B cell (primary cell): ENCODE results near the gene AHNAK.

ENCODE experiments used
- EZH2 ChIP-seq: IDR thresholded peaks from 2 replicates; pipeline ENCODE4 v1.6.1; 2012; ENCODE audit warnings: borderline replicate concordance, low read depth, mild to moderate bottlenecking, moderate library complexity, low read length; ENCODE audit not compliant: insufficient read depth, poor library complexity, severe bottlenecking
- TF ChIP-seq, protein P1 (sequence below): fragments of 200-600 bp; IDR thresholded peaks from one replicate; pipeline ENCODE4 v1.8.0; 2022; ENCODE audit warnings: antibody characterized with exemption, mild to moderate bottlenecking

DNA sequence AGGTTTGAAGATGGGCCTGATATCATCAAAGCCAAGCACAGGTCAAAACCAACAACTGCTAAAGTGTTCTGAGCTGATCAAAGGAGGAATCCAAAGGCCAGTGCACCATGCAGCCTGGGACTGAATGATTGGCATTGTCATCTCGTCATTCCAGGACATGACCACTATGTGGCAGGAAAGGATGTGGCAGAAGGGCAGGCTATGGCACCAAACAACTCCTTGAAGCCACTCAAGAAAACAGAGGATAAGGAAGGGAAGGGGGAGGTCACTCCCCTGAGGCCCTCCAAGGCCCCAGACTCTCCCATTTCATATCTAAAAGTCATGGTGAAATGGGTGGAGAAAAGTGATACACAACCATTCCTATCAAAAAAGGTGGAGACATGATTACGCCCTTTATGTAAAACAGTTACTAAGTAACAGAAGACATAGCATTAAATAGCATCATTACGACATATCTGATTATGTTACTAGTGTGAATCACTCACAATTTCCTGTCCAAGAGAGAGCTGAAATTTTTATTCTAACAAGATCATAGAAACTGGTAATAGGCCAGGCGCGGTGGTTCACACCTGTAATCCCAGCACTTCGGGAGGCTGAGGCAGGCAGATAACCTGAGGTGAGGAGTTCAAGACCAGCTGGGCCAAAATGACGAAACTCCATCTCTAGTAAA, 49.3 kb downstream of the AHNAK start:
- TF ChIP-seq, protein P1, sequence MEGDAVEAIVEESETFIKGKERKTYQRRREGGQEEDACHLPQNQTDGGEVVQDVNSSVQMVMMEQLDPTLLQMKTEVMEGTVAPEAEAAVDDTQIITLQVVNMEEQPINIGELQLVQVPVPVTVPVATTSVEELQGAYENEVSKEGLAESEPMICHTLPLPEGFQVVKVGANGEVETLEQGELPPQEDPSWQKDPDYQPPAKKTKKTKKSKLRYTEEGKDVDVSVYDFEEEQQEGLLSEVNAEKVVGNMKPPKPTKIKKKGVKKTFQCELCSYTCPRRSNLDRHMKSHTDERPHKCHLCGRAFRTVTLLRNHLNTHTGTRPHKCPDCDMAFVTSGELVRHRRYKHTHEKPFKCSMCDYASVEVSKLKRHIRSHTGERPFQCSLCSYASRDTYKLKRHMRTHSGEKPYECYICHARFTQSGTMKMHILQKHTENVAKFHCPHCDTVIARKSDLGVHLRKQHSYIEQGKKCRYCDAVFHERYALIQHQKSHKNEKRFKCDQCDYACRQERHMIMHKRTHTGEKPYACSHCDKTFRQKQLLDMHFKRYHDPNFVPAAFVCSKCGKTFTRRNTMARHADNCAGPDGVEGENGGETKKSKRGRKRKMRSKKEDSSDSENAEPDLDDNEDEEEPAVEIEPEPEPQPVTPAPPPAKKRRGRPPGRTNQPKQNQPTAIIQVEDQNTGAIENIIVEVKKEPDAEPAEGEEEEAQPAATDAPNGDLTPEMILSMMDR = peak; percentile 21
- TF ChIP-seq EZH2 = no peak
